ENCODE results near the gene BAK1.

BAK1 gene

GRCh38 chr6:33579828-33580714 lies at the start of gene BAK1:
Gene BAK1 (minus strand): TSS chr6:33580276. CDS start chr6:33577604, 2,672 bp downstream.
- DNase-seq = peak; percentile 91

GRCh38 chr6:33628401-33628964 lies 48.4 kb upstream of the BAK1 start:
- DNase-seq = no peak

GRCh38 chr6:33627876-33628275 lies 47.8 kb upstream of the BAK1 start:
- no peak for DNase-seq

- DNase-seq = no peak
Measured at GRCh38 chr6:33624856-33625255, 44.8 kb upstream of the BAK1 start.

GRCh38 chr6:33623895-33624381 lies 43.9 kb upstream of the BAK1 start:
- no peak for DNase-seq

- DNase-seq = no peak
Measured at GRCh38 chr6:33622456-33623431, 42.7 kb upstream of the BAK1 start.

- DNase-seq = peak; percentile 67
Measured at GRCh38 chr6:33621711-33622388, 41.8 kb upstream of the BAK1 start.

- peak; percentile 73 for DNase-seq
Measured at GRCh38 chr6:33620856-33621710, 41.0 kb upstream of the BAK1 start, which contains the start of gene ITPR3. Gene ITPR3 (plus strand): TSS chr6:33621322. CDS start chr6:33621603, 281 bp downstream.

GRCh38 chr6:33620158-33620855 lies 40.2 kb upstream of the BAK1 start:
- DNase-seq = peak; percentile 70

GRCh38 chr6:33619166-33619840 lies 39.2 kb upstream of the BAK1 start:
- DNase-seq = no peak

GRCh38 chr6:33616913-33617312 lies 36.8 kb upstream of the BAK1 start:
- DNase-seq = no peak

GRCh38 chr6:33616113-33616512 lies 36.0 kb upstream of the BAK1 start:
- no peak for DNase-seq

GRCh38 chr6:33613795-33614168 lies 33.7 kb upstream of the BAK1 start:
- DNase-seq = no peak

- no peak for DNase-seq
Measured at GRCh38 chr6:33613146-33613794, 33.2 kb upstream of the BAK1 start.

- DNase-seq = no peak
Measured at GRCh38 chr6:33610779-33611732, 31.0 kb upstream of the BAK1 start.

- DNase-seq = no peak
Measured at GRCh38 chr6:33610067-33610466, 30.0 kb upstream of the BAK1 start.

GRCh38 chr6:33609528-33609927 lies 29.5 kb upstream of the BAK1 start:
- DNase-seq = no peak

- DNase-seq = no peak
Measured at GRCh38 chr6:33609019-33609418, 28.9 kb upstream of the BAK1 start.

All from right forelimb (tissue), 1 donor.